Measurements from ENCODE around the gene TSPO.
A peak's percentile ranks its signal among the peaks of the same experiment; 100 is the strongest.
"Not testable (repeated sequence)": the region's sequence is repeated elsewhere in the genome, so short reads cannot be mapped to it uniquely, and the experiment has no call there.

Gene TSPO

DNA sequence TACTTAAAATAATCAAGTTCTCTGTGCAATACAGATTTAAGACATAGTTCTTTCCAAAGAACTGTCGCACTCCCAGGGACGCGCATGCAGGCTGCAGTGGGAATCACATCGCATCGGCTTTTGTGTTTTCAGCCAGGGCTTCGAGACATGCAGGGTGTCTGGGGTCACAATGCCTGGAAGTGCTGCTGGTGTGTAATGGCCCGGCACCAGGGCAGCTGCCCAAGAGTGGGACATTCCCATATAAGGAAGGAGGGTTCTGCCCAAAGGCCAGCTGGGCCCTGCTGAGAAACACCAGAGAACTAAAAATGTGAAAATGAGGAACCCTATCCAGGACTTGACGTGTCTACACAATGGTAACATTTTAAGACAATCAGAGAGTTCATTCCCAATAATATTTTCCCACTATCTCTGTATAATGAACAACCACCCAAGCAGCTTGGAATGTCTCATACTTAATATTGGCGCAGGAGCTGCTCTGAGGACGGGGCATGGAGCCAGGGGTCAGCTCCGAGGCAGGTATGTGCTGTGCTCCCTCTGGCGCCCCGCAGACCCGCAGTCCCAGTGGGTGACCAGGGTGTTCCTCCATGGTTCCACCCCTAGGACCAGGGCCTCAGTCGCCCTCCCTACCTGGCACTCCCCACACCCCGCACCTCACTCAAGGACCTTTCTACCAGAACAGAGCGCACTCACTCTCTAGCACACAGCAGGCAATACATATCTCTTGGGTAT is 19.4 kb upstream of the TSPO start:
- no peak for DNase-seq (ENCODE audit: low spot score)

DNA sequence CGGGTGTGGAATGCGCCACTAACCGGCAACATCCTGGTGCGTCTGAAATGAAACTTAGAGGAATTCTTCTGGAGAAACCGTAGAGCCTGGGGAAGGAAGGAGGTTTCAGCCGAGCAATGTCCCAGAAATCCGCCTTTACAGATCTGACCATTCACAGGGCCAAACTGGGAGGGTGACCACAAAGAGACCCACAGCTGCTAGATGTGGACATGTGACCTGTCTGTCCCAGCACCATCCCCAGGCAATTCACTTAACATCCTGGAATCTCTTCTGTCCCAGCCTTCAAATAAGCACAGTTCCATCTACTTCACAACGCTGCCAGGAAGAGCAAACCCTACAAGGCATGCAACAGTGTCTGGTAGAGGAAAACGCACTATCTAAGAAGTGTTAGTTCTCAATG is 18.0 kb upstream of the TSPO start:
- DNase-seq (ENCODE audit: low spot score): no peak

DNA sequence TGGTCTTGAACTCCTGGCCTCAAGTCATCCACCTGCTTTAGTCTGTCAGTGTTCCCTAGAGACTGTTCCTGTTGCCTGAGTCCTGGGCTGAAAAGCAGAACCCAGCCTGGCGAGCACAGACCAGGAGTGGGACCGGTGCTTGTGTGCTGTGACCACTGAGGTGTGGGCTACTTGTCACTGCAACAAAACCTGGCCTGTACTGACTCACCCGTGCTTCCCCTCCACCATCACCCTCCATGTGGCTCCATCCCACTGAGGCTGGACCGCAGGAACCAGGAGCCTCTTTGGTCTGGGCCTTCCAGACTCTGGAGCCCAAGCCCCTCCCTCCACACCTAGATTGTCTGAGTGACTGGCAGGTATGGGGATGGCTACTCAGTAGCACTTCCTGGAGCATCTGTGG is 16.8 kb upstream of the TSPO start:
- no peak for DNase-seq (ENCODE audit: low spot score)

DNA sequence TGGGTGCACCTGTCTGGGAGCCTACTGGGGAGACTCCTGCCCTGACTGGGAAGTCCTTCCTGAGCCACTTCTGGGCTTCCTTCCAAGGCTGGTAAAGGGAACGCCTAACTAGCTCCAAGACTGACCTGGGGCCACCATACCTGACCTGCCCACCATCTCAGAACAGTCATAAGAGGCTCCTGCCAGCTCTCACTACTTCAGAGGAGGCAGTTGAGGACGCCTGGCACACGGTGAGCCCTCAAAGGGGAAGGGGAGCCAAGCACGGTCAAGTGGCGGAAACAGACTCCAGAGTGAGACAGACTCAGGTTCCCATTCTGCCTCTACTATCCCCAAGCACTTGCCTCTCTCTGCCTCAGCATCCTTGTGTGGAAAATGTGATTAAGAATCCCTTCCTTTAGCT is 15.8 kb upstream of the TSPO start:
- no peak for DNase-seq (ENCODE audit: low spot score)

DNA sequence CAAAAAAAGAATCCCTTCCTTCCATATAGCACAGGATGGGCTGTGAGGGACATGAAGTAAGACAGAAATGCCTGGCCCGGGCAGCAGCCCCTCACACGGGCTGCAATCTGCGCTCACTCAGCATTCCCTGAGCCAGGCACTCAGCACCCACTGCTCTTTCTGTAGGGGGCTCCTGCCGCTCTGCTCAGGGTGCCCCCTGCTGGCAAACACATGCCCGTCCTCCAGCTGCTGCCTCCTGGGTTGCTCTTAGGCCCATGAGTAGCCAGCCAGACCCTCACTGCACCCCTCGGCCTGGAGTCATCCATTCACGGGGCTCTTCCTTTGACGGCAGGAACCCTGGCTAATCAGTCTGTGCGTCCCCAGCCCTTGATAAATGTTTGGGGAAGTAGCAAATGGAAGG is 15.1 kb upstream of the TSPO start:
- DNase-seq (ENCODE audit: low spot score): peak; percentile 77

DNA sequence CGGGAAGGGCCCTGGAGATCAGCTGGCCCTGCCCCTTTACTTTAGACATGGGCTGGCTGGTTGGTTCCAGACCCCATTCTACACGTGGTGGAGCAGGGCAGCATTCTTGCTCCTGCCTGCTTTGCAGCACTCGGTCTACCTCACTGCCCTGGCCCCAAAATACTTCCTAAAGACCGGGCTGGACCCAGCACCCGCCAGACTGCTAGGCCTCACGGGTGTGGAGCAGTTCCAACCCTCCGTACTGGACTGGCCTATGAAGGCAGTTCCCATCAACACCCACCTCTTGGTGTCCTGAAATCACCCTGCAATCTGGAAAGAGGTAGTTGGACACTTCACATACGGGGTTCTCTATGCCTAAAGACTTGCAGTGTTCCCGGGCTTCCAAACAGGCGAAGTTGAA is 14.6 kb upstream of the TSPO start:
- DNase-seq (ENCODE audit: low spot score): no peak

DNA sequence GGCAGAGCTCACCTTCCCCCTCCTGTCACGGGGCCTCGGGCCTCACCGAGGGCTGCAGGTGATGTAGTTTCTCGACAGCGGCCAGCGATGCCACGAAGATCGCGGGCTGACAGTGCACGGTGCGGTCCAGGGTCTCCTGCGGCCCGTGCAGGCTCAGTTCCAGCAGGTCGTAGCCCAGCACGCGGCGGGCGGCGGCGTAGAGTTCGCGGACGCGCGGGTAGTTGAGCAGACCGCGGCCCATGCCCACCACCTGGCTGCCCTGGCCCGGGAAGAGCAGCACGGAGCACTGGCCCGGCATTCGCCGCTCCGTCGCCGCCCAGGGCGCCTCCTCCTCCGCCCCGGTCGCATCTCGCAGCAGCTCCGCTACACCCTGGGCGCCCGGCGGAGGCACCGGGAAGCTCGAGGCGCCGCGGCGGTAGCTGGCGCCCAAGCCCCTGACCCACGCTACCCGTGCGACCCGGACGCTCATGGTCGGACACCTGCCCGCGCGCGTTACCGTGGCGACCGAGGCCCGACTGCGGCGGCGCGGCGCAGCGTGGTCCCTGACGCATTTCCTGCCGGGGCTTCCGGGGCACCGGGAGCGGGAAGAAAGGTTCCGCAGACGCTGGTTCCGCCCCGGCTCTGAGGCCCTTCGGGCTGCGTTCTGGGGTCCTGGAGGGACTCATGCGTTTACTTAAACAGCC is 8.3 kb upstream of the TSPO start, which contains the start of gene MCAT:
Gene MCAT, minus strand, starts transcription at position 519 of the 683 bp plus-strand sequence. Its CDS starts 50 bp downstream, at position 469.
- DNase-seq (ENCODE audit: low spot score): peak; percentile 90

DNA sequence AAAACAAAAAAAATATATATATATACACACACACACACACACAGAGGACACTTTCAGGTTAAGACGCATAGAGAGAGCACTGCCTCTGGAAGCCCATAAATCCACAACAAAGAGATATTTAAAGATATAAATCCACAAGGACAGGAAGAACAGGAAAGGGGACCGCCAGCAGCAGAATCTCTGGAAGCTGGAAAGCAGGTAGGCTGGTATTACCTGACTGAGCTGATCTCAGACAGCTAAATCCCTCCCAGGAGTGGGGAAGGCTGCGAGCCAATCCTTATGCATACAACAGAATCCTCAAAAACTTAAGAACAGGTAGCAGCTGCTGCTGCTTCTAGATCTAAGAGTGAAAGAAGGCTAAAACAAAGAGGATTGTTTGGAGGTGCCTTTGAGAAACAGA is 6.4 kb upstream of the TSPO start:
- DNase-seq (ENCODE audit: low spot score): no peak

DNA sequence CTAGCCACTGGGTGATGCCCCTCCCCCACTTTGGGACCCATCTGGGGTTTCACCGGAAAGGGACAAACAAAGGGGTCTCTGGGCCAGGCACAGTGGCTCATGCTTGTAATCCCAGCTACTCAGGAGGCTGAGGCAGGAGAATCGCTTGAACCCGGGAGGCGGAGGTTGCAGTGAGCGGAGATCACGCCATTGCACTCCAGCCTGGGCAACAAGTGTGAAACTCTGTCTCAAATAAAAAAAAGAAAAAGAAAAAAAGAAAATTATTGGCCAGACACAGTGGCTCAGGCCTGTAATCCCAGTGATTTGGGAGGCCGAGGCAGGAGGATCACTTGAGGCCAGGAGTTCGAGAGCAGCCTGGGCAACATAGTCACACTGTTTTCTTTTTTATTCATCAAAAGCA is 6.0 kb upstream of the TSPO start:
- DNase-seq (ENCODE audit: low spot score): not testable (repeated sequence)

DNA sequence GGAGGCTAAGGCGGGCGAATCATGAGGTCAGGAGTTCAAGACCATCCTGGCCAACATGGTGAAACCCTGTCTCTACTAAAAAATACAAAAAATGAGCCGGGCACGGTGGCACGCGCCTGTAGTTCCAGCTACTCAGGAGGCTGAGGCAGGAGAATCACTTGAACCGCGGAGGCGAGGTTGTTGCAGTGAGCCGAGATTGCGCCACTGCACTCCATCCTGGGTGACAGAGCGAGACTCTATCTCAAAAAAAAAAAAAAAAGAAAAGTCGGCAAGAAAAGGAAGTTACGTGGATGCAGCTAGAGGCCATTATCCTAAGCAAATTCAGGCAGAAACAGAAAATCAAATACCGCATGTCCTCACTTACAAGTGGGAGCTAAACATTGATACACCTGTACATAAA is 5.0 kb upstream of the TSPO start:
- DNase-seq (ENCODE audit: low spot score): not testable (repeated sequence)

DNA sequence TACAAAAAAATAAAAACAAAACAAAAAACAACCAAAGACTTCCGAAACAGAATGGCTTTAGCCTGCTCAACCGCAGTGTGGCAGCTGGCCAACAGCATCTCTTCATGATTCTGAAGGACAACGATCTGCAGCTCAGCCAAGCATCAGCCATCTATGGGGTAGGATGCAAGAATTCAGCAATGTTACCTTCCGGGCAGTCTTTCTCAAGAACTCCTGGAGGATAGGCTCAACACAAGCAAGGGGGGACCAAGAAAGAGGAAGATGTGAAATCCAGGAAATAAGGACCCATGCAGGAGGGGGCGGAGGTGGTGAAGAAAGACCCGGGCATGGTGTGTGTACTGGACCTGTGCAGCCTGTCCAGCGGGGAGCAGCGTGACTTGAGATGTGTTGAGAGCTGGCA is 3.5 kb upstream of the TSPO start:
- DNase-seq (ENCODE audit: low spot score): no peak

DNA sequence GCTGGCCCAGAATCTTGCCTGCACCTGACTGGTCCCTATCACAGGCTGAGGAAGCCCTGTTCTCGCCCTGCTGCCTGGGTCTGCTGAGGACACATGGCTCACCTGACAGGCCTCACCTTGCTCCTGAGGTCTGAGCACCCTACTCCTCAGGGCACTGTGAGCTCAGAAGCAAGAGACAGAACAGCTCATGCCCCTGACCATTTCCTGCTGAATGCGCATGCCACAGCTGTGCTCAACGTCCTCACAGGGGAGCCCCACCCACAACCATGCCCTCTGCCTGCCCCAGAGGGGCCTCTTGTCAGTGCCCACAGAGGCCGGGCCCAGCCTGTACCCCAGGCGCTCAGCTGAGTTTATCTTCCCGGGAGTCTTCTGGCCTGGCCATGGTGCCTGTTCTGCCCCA is 2.8 kb upstream of the TSPO start:
- no peak for DNase-seq (ENCODE audit: low spot score)

DNA sequence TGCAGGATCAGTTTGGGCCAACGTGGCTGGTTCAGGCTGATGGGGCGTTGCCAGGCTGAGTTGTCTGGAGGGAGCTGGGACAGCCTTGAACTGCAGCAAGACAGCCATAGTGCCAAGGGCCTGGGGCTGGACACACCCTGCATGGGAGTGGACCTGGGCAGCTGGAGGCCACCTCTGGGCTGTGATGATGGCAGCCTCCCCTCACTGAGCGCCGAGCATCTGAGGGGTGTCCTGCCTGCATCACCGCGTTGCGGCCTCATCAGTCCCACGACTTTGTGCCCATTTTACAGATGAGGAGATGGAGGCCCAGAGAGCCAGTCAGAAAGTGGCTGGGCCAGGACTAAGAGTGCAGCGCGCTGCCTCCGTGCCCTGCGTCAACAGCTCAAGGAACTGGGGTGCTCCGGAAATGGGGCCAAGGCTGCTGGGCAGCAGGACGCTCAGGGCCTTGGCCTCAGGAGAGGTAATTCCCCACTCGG is 590 bp upstream of the TSPO start:
- DNase-seq (ENCODE audit: low spot score): no peak

DNA sequence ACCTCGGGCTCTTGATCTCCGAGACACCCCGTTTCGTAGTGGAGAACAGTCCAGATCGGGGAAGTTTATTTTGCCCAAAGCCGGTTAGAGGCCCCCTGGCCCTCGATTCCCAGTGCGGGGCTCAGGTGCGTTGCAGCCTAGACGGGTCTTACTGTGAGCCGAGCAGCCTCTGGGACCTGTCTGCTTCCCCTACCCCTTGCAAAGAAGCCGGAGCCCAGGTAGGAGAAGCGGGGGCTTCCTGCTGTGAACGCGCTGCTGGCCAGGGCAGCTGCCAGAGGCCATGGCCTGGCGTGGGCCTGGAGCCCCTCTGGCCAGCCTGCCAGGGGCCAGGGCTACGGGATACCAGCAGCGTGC is 621 bp downstream of the TSPO start:
- DNase-seq (ENCODE audit: low spot score): no peak

DNA sequence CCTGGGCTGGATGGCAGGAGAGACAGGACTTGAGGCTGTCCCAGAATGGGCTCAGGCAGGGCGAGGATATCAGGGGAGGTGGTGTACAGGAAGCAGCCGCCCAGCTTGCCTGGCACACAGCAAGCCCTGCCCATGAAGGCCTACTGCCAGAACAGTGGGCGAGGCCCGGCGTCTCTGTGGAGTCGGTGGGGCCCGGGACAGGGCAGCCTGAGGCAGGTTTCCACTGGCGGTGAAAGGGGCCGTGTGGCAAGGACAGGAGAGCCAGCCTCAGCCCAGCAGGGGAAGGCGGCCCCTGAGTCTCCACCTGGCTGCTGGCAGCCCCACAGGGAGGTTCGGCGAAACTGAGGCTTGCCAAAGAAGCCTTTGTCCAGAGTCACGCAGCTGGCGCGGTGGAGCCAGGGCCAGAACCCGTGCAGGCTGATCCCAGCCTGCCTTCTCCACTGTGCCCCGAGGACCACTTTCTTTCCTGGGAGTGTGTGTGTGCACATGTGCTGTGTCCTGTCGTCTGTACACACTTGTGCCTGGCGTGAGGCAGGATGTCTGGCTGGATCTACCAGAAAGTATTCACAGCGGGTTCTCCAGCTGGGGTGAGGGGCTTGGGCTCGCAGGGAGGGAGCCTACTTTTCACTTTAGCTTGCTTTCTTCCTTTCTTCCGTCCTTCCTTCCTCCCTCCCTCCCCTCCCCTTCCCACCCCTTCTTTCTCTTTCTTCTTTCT is 1.2 kb downstream of the TSPO start:
- peak; percentile 67 for DNase-seq (ENCODE audit: low spot score)

DNA sequence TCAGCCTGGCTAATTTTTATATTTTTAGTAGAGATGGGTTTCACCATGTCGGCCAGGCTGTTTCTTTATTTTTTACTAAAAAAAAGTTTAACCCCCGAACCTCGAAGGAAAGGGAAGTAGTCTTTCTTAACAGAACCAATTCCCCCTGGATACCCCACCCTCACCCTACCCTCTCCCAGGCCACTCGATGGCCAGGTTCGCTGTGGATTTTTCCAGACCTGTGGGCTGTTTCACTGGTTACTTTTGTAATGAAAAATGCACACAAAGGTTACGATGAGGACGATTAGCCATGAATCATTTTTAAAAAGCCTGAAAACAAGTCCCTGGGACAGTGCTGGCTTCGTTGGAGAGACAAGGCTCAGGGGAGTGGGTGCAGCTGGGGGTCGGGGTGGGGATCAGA is 2.5 kb downstream of the TSPO start:
- DNase-seq (ENCODE audit: low spot score): no peak

DNA sequence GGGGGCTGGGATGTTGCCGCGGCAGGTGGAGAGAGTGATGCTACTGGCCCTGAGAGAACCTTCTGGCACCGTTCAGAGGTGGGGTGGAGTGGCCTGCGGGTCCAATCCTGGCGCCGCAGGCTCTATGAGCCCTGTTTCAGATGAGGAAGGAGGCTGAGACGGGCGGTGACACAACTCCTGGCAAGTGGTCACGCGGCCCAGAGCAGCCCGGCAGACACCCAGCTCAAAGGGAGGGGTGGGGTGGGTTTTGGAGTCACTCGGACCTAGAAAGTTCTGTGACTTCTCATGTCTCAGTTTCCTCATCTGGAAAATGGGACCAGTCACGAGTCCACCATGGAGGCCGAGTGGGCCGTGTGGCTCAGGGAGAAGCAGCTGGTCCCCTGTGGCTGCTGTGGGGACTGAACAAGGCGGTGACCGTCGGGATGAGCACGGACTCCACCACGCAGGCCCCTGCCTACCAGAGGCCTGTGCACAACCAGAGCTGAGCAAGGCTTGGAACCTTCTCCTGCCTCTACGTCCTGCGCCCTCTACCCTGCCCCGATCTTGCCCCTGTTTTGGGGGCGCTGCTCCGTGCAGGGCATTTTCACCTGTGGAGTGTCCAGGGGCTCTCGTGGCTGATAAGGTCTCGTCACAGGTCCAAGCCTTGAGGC is 3.7 kb downstream of the TSPO start:
- DNase-seq (ENCODE audit: low spot score): no peak

DNA sequence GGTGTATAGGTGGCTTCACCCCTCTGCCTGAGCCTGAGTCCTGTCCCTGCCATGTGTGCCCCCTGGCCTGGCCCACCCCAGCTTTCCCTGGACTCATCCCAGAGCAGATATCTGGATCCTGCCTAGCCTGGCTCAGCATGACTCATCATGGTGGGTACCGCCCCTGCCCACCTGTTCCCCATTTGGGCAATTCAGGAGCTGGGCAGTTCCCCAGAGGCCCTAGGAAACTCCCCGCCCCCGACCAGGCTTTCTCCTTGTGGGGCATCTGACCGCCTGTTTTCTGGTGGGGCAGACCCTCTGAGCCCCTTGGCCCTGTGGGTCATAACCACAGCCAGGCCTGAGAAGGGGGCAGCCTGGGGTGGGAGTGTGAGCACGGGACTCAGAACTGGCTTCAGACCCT is 4.4 kb downstream of the TSPO start:
- DNase-seq (ENCODE audit: low spot score): no peak

DNA sequence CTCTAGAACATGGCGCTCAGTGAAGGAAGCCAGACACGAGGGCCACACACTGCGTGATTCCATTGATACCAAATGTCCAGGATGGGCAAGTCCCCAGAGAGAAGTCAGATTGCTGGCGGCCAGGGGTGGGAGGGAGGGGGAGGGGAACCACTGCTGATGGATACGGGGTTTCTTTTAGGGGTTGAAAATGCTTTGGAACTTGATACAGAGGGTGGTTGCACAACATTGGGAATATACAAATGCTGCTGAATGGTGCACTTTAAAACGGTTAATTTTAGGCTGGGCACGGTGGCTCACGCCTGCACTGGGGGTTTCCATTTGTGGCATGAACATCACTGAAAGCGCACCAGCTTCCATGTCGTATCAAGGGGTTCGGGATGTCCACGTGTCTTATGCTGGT is 5.1 kb downstream of the TSPO start:
- no peak for DNase-seq (ENCODE audit: low spot score)

DNA sequence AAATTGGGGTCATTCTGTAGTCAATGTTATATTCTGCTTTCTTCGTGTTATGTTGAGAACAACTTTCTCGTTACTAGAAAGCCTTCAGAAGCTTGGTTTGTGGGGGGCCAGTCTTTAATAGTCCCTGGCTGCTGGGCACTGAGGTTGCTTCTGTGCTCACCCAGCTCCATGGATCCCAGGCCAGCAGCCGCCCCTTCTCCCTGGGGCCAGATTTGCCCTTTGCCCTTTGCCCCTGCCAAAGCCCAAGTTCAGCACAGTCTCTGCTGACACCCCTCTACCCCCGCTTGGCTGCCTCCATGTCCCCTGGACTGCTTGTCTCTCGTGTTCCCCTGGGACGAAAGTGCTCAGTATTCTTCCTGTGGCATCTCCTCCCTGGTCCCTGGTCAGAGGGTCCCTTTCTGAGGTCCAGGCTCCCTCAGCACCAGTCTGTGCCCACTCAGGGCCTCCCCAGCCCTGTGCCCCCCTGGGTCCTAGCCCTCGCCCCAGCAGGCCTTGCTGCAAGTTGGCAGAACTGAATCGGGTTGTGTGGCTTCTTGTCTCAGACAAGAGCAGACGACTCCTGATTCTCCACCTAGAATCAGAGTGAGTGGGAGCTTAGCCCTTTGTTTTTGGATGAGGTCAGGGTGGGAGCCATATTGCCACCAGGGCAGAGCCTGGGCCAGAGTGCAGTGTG is 6.7 kb downstream of the TSPO start:
- DNase-seq (ENCODE audit: low spot score): no peak

DNA sequence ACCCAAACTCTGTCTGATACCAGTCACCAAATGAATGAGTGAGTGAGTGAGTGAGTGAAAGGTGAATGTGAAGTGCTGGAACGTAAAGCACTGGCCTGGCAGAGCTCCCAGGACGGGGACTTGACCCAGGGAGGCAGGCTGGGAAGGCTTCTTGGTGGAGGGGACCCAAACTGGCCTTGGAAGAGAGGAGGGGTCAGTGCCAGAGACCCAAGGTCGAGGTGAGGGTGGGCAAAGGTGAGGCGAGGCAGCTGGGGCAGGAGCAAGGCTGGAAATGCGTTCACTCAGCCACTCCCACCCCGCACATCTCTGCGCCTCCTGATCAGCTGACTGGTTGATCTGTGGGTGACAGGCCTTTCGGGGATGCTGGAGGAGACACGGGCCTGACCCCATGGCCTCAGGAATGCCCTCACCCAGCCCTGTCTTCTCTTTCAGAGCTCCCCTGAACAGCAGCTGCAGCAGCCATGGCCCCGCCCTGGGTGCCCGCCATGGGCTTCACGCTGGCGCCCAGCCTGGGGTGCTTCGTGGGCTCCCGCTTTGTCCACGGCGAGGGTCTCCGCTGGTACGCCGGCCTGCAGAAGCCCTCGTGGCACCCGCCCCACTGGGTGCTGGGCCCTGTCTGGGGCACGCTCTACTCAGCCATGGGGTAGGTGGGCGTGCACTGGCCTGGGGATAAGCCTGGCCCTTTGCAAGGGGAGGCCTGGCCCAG is 7.6 kb downstream of the TSPO start:
- DNase-seq (ENCODE audit: low spot score): no peak

Data from hepatic stellate cell (primary cell).